A549 (cell line): ENCODE measurements around the gene PDZD2. TPM values are rescaled to one million over a fixed set of nuclear protein-coding genes. Genes with fewer than 3 reads are reported as not detected.

Experiments
- ATAC-seq, 2 experiments: fragments of 200-7000 bp in 1 of 2; fragments of >200 bp in 1 of 2; cut with Nextera tagmentation in 1 of 2; cut with Tn5 transposase in 1 of 2; 3 replicates each; pipeline versions ENCODE4 v1.8.0 to v1.9.1; 2018 to 2020; ENCODE audit warnings: mild to moderate bottlenecking in 1 of 2, moderate library complexity in 1 of 2
- CTCF ChIA-PET: fragments of 300-600 bp; sonication (Branson Sonifier 250); formaldehyde crosslinking; extraction: SDS; loops from one replicate; lab custom pipeline; 2021; ENCODE audit warnings: antibody characterized with exemption, inconsistent platforms; lab: Yijun Ruan, JAX
- POLR2A ChIA-PET: fragments of 350-600 bp; formaldehyde crosslinking; extraction: SDS; loops from one replicate; lab custom pipeline; 2021; ENCODE audit warnings: antibody characterized with exemption, inconsistent platforms; lab: Yijun Ruan, JAX
- DNase-seq, 2 experiments: peaks; one replicate each; pipeline versions ENCODE4 v3.0.0 to v3.0.0-alpha.2; 2011 to 2016; ENCODE audit warnings: low read depth in 1 of 2, low spot score in 1 of 2
- FAIRE-seq: peaks from 2 replicates; lab custom pipeline; 2011; peaks lifted over from hg19 to GRCh38; lab: Jason Lieb, UNC
- H3K27ac ChIP-seq, 2 experiments: fragments of >200 bp; sonication (Bioruptor Twin); formaldehyde crosslinking; 3 replicates each; pipeline ENCODE4 v1.5.1; 2016 to 2017
- H3K4me1 ChIP-seq: fragments of >200 bp; sonication (Bioruptor Twin); formaldehyde crosslinking; 3 replicates; pipeline ENCODE4 v1.6.1; 2016
- H3K4me2 ChIP-seq: fragments of >200 bp; sonication (Bioruptor Twin); formaldehyde crosslinking; 3 replicates; pipeline ENCODE4 v1.6.1; 2016
- H3K4me3 ChIP-seq: fragments of >200 bp; sonication (Bioruptor Twin); formaldehyde crosslinking; 3 replicates; pipeline ENCODE4 v1.5.1; 2016
- H3K9me3 ChIP-seq: fragments of >200 bp; sonication (Bioruptor Twin); formaldehyde crosslinking; 3 replicates; pipeline ENCODE4 v1.6.1; 2016
- ATOH8 ChIP-seq: fragments of 250-450 bp; sonication (Bioruptor Pico); IDR thresholded peaks from 2 replicates; pipeline ENCODE4 v1.5.0; 2020; ENCODE audit warnings: low read depth, mild to moderate bottlenecking, moderate library complexity
- BHLHE40 ChIP-seq: IDR thresholded peaks from 2 replicates; pipeline ENCODE4 v1.6.1; 2012; ENCODE audit warnings: low read depth, low read length, inconsistent platforms
- EHF ChIP-seq: fragments of 250-450 bp; sonication (Bioruptor Pico); IDR thresholded peaks from 2 replicates; pipeline ENCODE4 v1.5.0; 2020; ENCODE audit warnings: mild to moderate bottlenecking
- EP300 ChIP-seq, 2 experiments: fragments of >200 bp; sonication (Bioruptor Twin); formaldehyde crosslinking; IDR thresholded peaks; 2 replicates in 1 of 2; 3 replicates in 1 of 2; pipeline ENCODE4 v1.6.1; 2016 to 2017
- FOSB ChIP-seq: fragments of 250-450 bp; sonication (Bioruptor Pico); IDR thresholded peaks from 2 replicates; pipeline ENCODE4 v1.5.0; 2020; ENCODE audit warnings: mild to moderate bottlenecking, moderate library complexity
- HDAC2 ChIP-seq: fragments of 200-600 bp; sonication (generic); IDR thresholded peaks from 2 replicates; pipeline ENCODE4 v1.6.1; 2016
- HEYL ChIP-seq: fragments of 250-450 bp; sonication (Bioruptor Pico); IDR thresholded peaks from 2 replicates; pipeline ENCODE4 v1.8.0; 2021; ENCODE audit warnings: mild to moderate bottlenecking, moderate library complexity
- HOXB13 ChIP-seq: fragments of 250-450 bp; sonication (Bioruptor Pico); IDR thresholded peaks from 2 replicates; pipeline ENCODE4 v1.5.0; 2020; ENCODE audit warnings: low read depth, mild to moderate bottlenecking, moderate library complexity
- HOXB5 ChIP-seq: fragments of 250-450 bp; sonication (Bioruptor Pico); IDR thresholded peaks from 2 replicates; pipeline ENCODE4 v1.5.0; 2020; ENCODE audit warnings: mild to moderate bottlenecking, moderate library complexity
- JUNB ChIP-seq: fragments of >200 bp; sonication (Bioruptor Twin); formaldehyde crosslinking; IDR thresholded peaks from 2 replicates; pipeline ENCODE4 v1.6.1; 2016
- MAZ ChIP-seq: fragments of 150-350 bp; IDR thresholded peaks from 2 replicates; pipeline ENCODE4 v1.6.1; 2014; ENCODE audit warnings: antibody characterized with exemption, low read depth, low read length, borderline replicate concordance
- MYC ChIP-seq: IDR thresholded peaks from 2 replicates; pipeline ENCODE4 v1.6.1; 2012; ENCODE audit warnings: mild to moderate bottlenecking, inconsistent platforms, low read length, improper control_type of control experiment, borderline replicate concordance
- NPAS2 ChIP-seq: fragments of 250-450 bp; sonication (Bioruptor Pico); IDR thresholded peaks from 2 replicates; pipeline ENCODE4 v1.8.0; 2022; ENCODE audit warnings: mild to moderate bottlenecking, moderate library complexity, borderline replicate concordance
- POLR2AphosphoS2 ChIP-seq: conservative IDR thresholded peaks from 2 replicates; pipeline ENCODE4 v1.6.1; 2012; ENCODE audit warnings: low read length, improper control_type of control experiment, inconsistent platforms
- RAD21 ChIP-seq, 2 experiments: fragments of >200 bp in 1 of 2; sonication (Bioruptor Twin) in 1 of 2; formaldehyde crosslinking in 1 of 2; IDR thresholded peaks in 1 of 2; conservative IDR thresholded peaks in 1 of 2; 2 replicates in 1 of 2; 3 replicates in 1 of 2; pipeline ENCODE4 v1.6.1; 2012 to 2018; ENCODE audit warnings: inconsistent platforms in 1 of 2
- RARB ChIP-seq: fragments of 250-450 bp; sonication (Bioruptor Pico); IDR thresholded peaks from 2 replicates; pipeline ENCODE4 v1.8.0; 2021; ENCODE audit warnings: mild to moderate bottlenecking, moderate library complexity
- RCOR1 ChIP-seq: fragments of 150-350 bp; IDR thresholded peaks from 2 replicates; pipeline ENCODE4 v1.6.1; 2014; ENCODE audit warnings: antibody characterized with exemption, low read length, low read depth
- RNF2 ChIP-seq: fragments of 200-600 bp; sonication (generic); IDR thresholded peaks from 2 replicates; pipeline ENCODE4 v1.6.1; 2016; ENCODE audit warnings: low read depth, mild to moderate bottlenecking, antibody characterized with exemption, moderate library complexity, borderline replicate concordance
- TFCP2L1 ChIP-seq: fragments of 250-450 bp; sonication (Bioruptor Pico); IDR thresholded peaks from 2 replicates; pipeline ENCODE4 v1.5.0; 2021; ENCODE audit warnings: mild to moderate bottlenecking
- TP53 ChIP-seq: fragments of 250-450 bp; sonication (Bioruptor Pico); IDR thresholded peaks from 2 replicates; pipeline ENCODE4 v1.5.0; 2021; ENCODE audit warnings: mild to moderate bottlenecking, moderate library complexity
- ZC3H11A ChIP-seq: fragments of 450-650 bp; IDR thresholded peaks from 2 replicates; pipeline ENCODE4 v1.6.1; 2014; ENCODE audit warnings: antibody characterized with exemption, mild to moderate bottlenecking
- ZNF302 ChIP-seq: fragments of 250-450 bp; sonication (Bioruptor Pico); IDR thresholded peaks from 2 replicates; pipeline ENCODE4 v1.9.0; 2021; ENCODE audit warnings: inconsistent platforms, mild to moderate bottlenecking, moderate library complexity
- ZSCAN20 ChIP-seq: fragments of 250-450 bp; sonication (Bioruptor Pico); IDR thresholded peaks from 2 replicates; pipeline ENCODE4 v1.8.0; 2022; ENCODE audit warnings: mild to moderate bottlenecking, moderate library complexity
- WGBS: methylation state at CpG from one replicate; pipeline ENCODE4 v1.1.6; 2017; ENCODE audit errors: missing lambda C conversion rate; 5-methylcytosine and 5-hydroxymethylcytosine counted together
- polyA plus RNA-seq, 4 experiments: library from polyadenylated mRNA; depleted of rRNA in 3 of 4; stranded (reverse); fragments of >200 nt; fragmentation: RNase III in 1 of 4; extraction: RNeasy Plus Mini Kit Qiagen cat#74134 plus additional on column Dnase treatment in 1 of 4; gene quantifications; 2 replicates in 3 of 4; 3 replicates in 1 of 4; pipeline ENCODE4 v1.2.3, GENCODE V29; 2011 to 2017
- TF ChIP-seq, protein P1 (sequence below): fragments of 200-600 bp; sonication (generic); IDR thresholded peaks from 2 replicates; pipeline ENCODE4 v1.6.1; 2016; ENCODE audit warnings: antibody characterized with exemption, mild to moderate bottlenecking, moderate library complexity
- TF ChIP-seq, protein P2 (sequence below): fragments of 450-650 bp; IDR thresholded peaks from 2 replicates; pipeline ENCODE4 v1.6.1; 2014; ENCODE audit warnings: antibody characterized with exemption

PDZD2 gene
- polyA plus RNA-seq, 2 of the 4 experiments (the other 2 are of a cell fraction), result 0.06 to 0.09 TPM

DNA sequence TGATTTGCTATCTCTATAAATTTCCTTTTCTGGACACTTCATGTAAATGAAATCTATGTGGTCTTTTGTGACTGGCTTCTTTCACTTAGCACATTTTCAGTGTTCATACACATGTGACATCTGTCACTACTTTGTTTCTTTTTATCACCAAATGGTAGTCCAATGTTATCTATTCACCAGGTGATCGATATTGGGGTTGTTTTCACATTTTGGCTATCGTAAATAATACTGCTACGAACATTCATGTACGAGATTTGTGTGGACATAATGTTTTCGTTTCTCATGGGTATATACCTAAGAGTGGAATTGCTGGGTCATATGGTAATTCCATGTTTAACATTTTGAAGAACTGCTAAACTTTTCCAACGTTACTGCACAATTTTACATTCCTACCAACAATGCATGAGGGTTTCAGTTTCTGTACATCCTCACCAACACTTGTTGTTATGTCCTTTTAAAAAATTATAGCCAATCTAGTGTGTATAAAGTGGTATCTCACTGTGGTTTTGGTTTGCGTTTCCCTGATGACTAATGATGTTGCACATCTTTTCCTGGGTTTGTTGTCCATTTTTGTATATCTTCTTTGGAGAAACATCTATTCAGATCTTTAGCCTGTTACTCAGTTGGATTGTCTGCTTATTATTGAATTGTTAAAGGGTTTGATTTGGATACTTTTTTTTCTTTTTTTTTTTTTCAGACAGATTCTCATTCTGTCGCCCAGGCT lies 263.0 kb downstream of the PDZD2 start:
- no peak for TF ChIP-seq TFCP2L1
- TF ChIP-seq POLR2AphosphoS2, result no peak
- ATAC-seq (no peak), DNase-seq (no peak), FAIRE-seq (no peak)
- H3K27ac ChIP-seq, result no peak overlapping the region
- H3K4me1 ChIP-seq, result no peaks in the 10 kb centered on the region
- H3K4me3 ChIP-seq, result no peak overlapping the region
- ChIA-PET POLR2A (no interaction called here), CTCF (interaction anchor here (0.7 kb wide), 1 partner anchor 429 kb away, joined by 3 read pairs; no protein-coding TSS in a partner anchor)
- 24% methylated on average over 8 of the region's 8 CpGs for WGBS
- peaks cover 12% of the 10 kb centered on the region; the same call in 2 of the 3 replicates for H3K9me3 ChIP-seq
- H3K4me2 ChIP-seq, result no peak overlapping the region

DNA sequence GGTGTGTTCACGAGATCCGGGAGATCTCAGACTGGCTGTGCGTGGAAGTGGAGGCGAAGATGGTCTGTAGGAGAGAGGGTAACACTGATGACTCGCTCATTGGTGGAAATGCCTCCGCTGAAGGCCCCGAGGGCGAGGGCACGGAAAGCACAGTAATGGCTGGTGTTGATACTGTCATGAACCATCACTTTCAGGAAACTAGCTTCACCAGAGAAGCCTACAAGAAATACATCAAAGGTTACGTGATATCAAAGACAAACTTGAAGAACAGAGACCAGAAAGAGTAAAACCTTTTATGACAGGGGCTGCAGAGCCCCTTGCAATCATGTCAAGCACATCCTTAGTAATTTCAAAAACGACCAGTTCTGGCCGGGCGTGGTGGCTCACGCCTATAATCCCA lies 269.5 kb downstream of the PDZD2 start:
- WGBS, result 78% methylated on average over 14 of the region's 14 CpGs
- Histone ChIP-seq H3K4me3 (no peak overlapping the region), H3K9me3 (no peaks in the 10 kb centered on the region), H3K4me1 (peaks cover 11% of the 10 kb centered on the region; the same call in 2 of the 3 replicates), H3K27ac (no peak overlapping the region), H3K4me2 (no peak overlapping the region)
- ATAC-seq, result no peak
- no peak for FAIRE-seq
- ChIA-PET POLR2A (no interaction called here), CTCF (interaction anchor here (0.6 to 3.1 kb wide), 4 partner anchors 9 to 187 kb away, joined by 3 to 9 read pairs (median 6); no protein-coding TSS in a partner anchor)
- DNase-seq, result no peak
- TF ChIP-seq, protein P1, sequence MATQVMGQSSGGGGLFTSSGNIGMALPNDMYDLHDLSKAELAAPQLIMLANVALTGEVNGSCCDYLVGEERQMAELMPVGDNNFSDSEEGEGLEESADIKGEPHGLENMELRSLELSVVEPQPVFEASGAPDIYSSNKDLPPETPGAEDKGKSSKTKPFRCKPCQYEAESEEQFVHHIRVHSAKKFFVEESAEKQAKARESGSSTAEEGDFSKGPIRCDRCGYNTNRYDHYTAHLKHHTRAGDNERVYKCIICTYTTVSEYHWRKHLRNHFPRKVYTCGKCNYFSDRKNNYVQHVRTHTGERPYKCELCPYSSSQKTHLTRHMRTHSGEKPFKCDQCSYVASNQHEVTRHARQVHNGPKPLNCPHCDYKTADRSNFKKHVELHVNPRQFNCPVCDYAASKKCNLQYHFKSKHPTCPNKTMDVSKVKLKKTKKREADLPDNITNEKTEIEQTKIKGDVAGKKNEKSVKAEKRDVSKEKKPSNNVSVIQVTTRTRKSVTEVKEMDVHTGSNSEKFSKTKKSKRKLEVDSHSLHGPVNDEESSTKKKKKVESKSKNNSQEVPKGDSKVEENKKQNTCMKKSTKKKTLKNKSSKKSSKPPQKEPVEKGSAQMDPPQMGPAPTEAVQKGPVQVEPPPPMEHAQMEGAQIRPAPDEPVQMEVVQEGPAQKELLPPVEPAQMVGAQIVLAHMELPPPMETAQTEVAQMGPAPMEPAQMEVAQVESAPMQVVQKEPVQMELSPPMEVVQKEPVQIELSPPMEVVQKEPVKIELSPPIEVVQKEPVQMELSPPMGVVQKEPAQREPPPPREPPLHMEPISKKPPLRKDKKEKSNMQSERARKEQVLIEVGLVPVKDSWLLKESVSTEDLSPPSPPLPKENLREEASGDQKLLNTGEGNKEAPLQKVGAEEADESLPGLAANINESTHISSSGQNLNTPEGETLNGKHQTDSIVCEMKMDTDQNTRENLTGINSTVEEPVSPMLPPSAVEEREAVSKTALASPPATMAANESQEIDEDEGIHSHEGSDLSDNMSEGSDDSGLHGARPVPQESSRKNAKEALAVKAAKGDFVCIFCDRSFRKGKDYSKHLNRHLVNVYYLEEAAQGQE, result no peak
- TF ChIP-seq MAZ (no peak), HEYL (CRISPR knock-in tag) (no peak), HDAC2 (no peak)

DNA sequence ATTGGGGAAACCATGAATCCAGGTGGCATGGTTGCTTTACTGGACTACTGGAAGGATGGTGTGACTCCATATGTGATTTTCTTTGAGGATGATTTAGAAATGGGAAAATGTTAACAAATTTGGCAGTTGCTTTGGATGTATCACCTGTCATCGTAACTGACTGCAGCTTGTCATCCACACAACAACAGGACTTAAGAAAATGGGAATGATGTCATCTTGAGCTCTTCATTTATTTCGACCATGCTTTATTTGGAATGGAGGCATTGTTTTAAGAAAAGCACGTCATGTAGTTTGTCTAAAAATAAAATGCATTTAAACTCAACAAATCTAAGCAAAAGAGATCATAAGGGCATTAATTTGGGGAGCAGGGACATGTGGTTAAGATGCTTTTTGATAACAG lies 270.1 kb downstream of the PDZD2 start:
- H3K4me3 ChIP-seq, result no peak overlapping the region
- peaks cover 18% of the 10 kb centered on the region for H3K4me1 ChIP-seq
- FAIRE-seq, result no peak
- TF ChIP-seq BHLHE40 (no peak), RARB (CRISPR knock-in tag) (no peak), JUNB (no peak), ZSCAN20 (CRISPR knock-in tag) (no peak), ATOH8 (CRISPR knock-in tag) (no peak), HOXB13 (CRISPR knock-in tag) (no peak), RAD21 (conservative IDR thresholded peaks at IDR 0.05 in 1 of 2, IDR thresholded peaks at IDR 0.05 in 1 of 2) (no peak), RNF2 (no peak), MYC (no peak), HOXB5 (CRISPR knock-in tag) (no peak), TP53 (CRISPR knock-in tag) (no peak), ZC3H11A (no peak), FOSB (CRISPR knock-in tag) (no peak), RCOR1 (no peak), EHF (CRISPR knock-in tag) (no peak), MAZ (no peak), NPAS2 (CRISPR knock-in tag) (no peak), ZNF302 (CRISPR knock-in tag) (no peak), EP300 (IDR thresholded peaks at IDR 0.05) (no peak)
- TF ChIP-seq, protein P2, sequence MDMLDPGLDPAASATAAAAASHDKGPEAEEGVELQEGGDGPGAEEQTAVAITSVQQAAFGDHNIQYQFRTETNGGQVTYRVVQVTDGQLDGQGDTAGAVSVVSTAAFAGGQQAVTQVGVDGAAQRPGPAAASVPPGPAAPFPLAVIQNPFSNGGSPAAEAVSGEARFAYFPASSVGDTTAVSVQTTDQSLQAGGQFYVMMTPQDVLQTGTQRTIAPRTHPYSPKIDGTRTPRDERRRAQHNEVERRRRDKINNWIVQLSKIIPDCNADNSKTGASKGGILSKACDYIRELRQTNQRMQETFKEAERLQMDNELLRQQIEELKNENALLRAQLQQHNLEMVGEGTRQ, result no peak
- TF ChIP-seq, all 56 proteins: peak for 0
- Histone ChIP-seq H3K27ac (no peak overlapping the region), H3K9me3 (no peaks in the 10 kb centered on the region), H3K4me2 (no peak overlapping the region)
- CTCF ChIA-PET, result interaction anchor here (0.9 to 3.1 kb wide), 4 partner anchors 8 to 168 kb away, joined by 4 to 9 read pairs (median 8); no protein-coding TSS in a partner anchor
- no peak for DNase-seq
- POLR2A ChIA-PET, result no interaction called here
- WGBS, result 46% methylated on average over 3 of the region's 3 CpGs
- no peak for ATAC-seq
